K562 (cell line): Measurements from ENCODE around the gene RBL1. TPM values are rescaled to one million over a fixed set of nuclear protein-coding genes. Genes with fewer than 3 reads are reported as not detected.

ENCODE experiments used
- HCFC1 ChIP-seq: IDR thresholded peaks from 2 replicates; pipeline ENCODE4 v1.6.1; 2012; ENCODE audit warnings: low read depth, low read length, improper control_type of control experiment
- HMG20A ChIP-seq: fragments of 450-650 bp; formaldehyde crosslinking; conservative IDR thresholded peaks from 2 replicates; pipeline ENCODE4 v1.4.0; 2020; ENCODE audit warnings: mild to moderate bottlenecking, mixed read lengths
- HMG20B ChIP-seq: fragments of 250-450 bp; sonication (Bioruptor Pico); IDR thresholded peaks from 2 replicates; pipeline ENCODE4 v1.5.0; 2021; ENCODE audit warnings: mild to moderate bottlenecking
- MAZ ChIP-seq, 2 experiments: fragments of 450-650 bp in 1 of 2; sonication (generic) in 1 of 2; formaldehyde crosslinking; IDR thresholded peaks in 1 of 2; conservative IDR thresholded peaks in 1 of 2; 2 replicates each; pipeline versions ENCODE4 v1.4.0 to v1.5.0; 2020; ENCODE audit warnings: mild to moderate bottlenecking in 1 of 2, missing genetic modification reagents in 1 of 2
- PYGO2 ChIP-seq: fragments of 450-650 bp; IDR thresholded peaks from 2 replicates; pipeline ENCODE4 v1.6.1; 2016; ENCODE audit warnings: mild to moderate bottlenecking, missing genetic modification characterization, moderate library complexity, missing compliant biosample characterization
- SRF ChIP-seq, 2 experiments: fragments of 250-450, 450-650 bp in 1 of 2; sonication (Bioruptor Pico) in 1 of 2; sonication (generic) in 1 of 2; formaldehyde crosslinking; IDR thresholded peaks; 2 replicates each; pipeline versions ENCODE4 v1.5.0 to v1.5.1; 2020 to 2022; ENCODE audit warnings: mild to moderate bottlenecking in 1 of 2, missing genetic modification reagents in 1 of 2
- SRSF9 ChIP-seq: fragments of 200-400 bp; formaldehyde crosslinking; IDR thresholded peaks from 2 replicates; pipeline ENCODE4 v1.6.1; 2017; ENCODE audit warnings: low read depth, low read length, borderline replicate concordance
- polyA plus RNA-seq, 8 experiments: library from polyadenylated mRNA; depleted of rRNA in 4 of 8; stranded (reverse) in 5 of 8; unstranded in 3 of 8; fragments of >200 nt; fragmentation: Nextera tagmentation in 2 of 8; fragmentation: Illumina TruSeq in 1 of 8; extraction: Ambion mirVana in 2 of 8; extraction: Trizol in 1 of 8; gene quantifications; 2 replicates each; pipeline versions ENCODE4 v1.2.1 to v1.2.3, GENCODE V29; 2011 to 2014; ENCODE audit warnings: inconsistent platforms in 1 of 8, missing spikeins in 1 of 8
- total RNA-seq, 7 experiments: library from RNA; depleted of rRNA in 6 of 7; stranded (reverse); fragments of >200 nt in 6 of 7; fragmentation: Illumina TruSeq in 2 of 7; extraction: Trizol in 2 of 7; gene quantifications; 2 replicates each; pipeline versions ENCODE4 v1.2.1 to v1.2.3, GENCODE V29; 2011 to 2021; ENCODE audit warnings: low replicate concordance in 1 of 7
- TF ChIP-seq, protein P1 (sequence below), 2 experiments: fragments of 450-650 bp in 1 of 2; sonication (generic) in 1 of 2; formaldehyde crosslinking in 1 of 2; IDR thresholded peaks; 2 replicates each; pipeline versions ENCODE4 v1.7.1 to v1.9.0; 2016 to 2022; ENCODE audit warnings: inconsistent platforms in 1 of 2, mild to moderate bottlenecking in 1 of 2, missing genetic modification reagents in 1 of 2
- TF ChIP-seq, protein P2 (sequence below), 2 experiments: IDR thresholded peaks; 2 replicates each; pipeline ENCODE4 v1.6.1; 2011; ENCODE audit warnings: borderline replicate concordance in 1 of 2, control low read depth in 1 of 2, low read depth in 1 of 2, low read length in 1 of 2, mild to moderate bottlenecking in 1 of 2, mixed read lengths in 1 of 2, moderate library complexity in 1 of 2; ENCODE audit not compliant: insufficient read depth in 1 of 2, insufficient read length in 1 of 2, poor library complexity in 1 of 2, severe bottlenecking in 1 of 2; ENCODE audit errors: extremely low read depth in 1 of 2
- TF ChIP-seq, protein P3 (sequence below): sonication (generic); formaldehyde crosslinking; IDR thresholded peaks from 2 replicates; pipeline ENCODE4 v1.4.0; 2020; ENCODE audit warnings: mild to moderate bottlenecking, missing genetic modification reagents

Gene RBL1
- total and polyA plus RNA-seq, 9 of the 15 experiments (the other 6 are each of a cell fraction or from before 2014, with no cell fraction given): 4.0 to 25.9 (median 15.6) TPM

DNA sequence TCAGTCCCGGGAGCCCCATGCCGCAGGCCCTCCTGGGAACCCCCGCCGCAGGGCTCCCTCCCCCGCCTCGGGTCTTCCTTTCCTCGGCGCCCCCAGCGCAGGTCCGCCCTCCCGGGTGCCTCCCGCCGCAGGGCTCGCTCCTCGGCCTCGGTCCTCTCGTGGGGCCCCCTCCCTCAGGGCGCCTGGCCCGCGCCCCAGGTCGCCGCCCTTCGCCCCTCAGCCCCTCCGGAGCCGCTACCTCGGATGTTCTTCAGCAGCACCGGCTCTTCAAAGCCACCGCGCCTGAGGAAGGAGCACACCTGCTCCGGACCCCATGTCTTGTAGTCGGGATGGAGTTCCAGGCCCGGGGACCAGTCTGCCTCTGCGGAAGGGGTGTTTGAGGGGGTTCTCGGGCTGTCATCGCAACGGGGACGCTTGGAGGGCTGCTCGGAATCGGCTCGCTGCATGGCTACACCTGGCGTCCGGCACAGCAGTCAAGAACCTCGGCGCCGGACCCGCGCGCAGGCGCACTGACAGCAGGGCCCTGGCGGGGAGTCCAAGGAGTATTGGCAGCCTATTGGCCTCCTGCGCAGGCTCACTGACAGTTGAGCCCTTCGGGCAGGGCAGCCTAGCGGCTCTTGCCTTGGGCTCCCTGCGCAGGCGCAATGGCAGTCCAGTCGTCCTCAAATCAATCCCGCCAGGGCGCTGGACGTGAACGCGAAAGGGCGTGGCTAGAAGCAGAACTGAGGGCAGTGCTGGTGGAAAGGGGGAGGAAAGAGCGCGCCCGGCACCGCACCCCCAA is 144.4 kb downstream of the RBL1 start, which contains the start of gene SAMHD1 (continued):
- TF ChIP-seq, protein P1, sequence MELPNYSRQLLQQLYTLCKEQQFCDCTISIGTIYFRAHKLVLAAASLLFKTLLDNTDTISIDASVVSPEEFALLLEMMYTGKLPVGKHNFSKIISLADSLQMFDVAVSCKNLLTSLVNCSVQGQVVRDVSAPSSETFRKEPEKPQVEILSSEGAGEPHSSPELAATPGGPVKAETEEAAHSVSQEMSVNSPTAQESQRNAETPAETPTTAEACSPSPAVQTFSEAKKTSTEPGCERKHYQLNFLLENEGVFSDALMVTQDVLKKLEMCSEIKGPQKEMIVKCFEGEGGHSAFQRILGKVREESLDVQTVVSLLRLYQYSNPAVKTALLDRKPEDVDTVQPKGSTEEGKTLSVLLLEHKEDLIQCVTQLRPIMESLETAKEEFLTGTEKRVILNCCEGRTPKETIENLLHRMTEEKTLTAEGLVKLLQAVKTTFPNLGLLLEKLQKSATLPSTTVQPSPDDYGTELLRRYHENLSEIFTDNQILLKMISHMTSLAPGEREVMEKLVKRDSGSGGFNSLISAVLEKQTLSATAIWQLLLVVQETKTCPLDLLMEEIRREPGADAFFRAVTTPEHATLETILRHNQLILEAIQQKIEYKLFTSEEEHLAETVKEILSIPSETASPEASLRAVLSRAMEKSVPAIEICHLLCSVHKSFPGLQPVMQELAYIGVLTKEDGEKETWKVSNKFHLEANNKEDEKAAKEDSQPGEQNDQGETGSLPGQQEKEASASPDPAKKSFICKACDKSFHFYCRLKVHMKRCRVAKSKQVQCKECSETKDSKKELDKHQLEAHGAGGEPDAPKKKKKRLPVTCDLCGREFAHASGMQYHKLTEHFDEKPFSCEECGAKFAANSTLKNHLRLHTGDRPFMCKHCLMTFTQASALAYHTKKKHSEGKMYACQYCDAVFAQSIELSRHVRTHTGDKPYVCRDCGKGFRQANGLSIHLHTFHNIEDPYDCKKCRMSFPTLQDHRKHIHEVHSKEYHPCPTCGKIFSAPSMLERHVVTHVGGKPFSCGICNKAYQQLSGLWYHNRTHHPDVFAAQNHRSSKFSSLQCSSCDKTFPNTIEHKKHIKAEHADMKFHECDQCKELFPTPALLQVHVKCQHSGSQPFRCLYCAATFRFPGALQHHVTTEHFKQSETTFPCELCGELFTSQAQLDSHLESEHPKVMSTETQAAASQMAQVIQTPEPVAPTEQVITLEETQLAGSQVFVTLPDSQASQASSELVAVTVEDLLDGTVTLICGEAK (IDR thresholded peaks at IDR 0.05): peak; percentile 21; the same call in 1 of the 2 replicates
- TF ChIP-seq, protein P1 (CRISPR knock-in tag; IDR thresholded peaks at IDR 0.05): no peak
- TF ChIP-seq, protein P2, sequence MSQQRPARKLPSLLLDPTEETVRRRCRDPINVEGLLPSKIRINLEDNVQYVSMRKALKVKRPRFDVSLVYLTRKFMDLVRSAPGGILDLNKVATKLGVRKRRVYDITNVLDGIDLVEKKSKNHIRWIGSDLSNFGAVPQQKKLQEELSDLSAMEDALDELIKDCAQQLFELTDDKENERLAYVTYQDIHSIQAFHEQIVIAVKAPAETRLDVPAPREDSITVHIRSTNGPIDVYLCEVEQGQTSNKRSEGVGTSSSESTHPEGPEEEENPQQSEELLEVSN (IDR thresholded peaks at IDR 0.05; ENCODE audit: borderline replicate concordance in 1 of 2, extremely low read depth in 1 of 2, insufficient read depth in 1 of 2, insufficient read length in 1 of 2, low read depth in 1 of 2, low read length in 1 of 2, poor library complexity in 1 of 2, severe bottlenecking in 1 of 2): peak; percentile 52 to 80
- peak in 1 of 2 experiments; percentile 57; a peak in 1 of 4 replicates for TF ChIP-seq SRF (CRISPR knock-in tag; IDR thresholded peaks at IDR 0.05)
- no peak for TF ChIP-seq HMG20B (CRISPR knock-in tag)
- no peak for TF ChIP-seq HMG20A (CRISPR knock-in tag)
- TF ChIP-seq, protein P3, sequence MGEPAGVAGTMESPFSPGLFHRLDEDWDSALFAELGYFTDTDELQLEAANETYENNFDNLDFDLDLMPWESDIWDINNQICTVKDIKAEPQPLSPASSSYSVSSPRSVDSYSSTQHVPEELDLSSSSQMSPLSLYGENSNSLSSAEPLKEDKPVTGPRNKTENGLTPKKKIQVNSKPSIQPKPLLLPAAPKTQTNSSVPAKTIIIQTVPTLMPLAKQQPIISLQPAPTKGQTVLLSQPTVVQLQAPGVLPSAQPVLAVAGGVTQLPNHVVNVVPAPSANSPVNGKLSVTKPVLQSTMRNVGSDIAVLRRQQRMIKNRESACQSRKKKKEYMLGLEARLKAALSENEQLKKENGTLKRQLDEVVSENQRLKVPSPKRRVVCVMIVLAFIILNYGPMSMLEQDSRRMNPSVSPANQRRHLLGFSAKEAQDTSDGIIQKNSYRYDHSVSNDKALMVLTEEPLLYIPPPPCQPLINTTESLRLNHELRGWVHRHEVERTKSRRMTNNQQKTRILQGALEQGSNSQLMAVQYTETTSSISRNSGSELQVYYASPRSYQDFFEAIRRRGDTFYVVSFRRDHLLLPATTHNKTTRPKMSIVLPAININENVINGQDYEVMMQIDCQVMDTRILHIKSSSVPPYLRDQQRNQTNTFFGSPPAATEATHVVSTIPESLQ (CRISPR knock-in tag): no peak
- no peak for TF ChIP-seq PYGO2 (tag)
- peak; percentile 21; the same call in 1 of the 2 replicates for TF ChIP-seq HCFC1
- no peak for TF ChIP-seq SRSF9
- TF ChIP-seq MAZ (CRISPR knock-in tag; conservative IDR thresholded peaks at IDR 0.05 in 1 of 2, IDR thresholded peaks at IDR 0.05 in 1 of 2): peak in 1 of 2 experiments; percentile 63; a peak in 2 of 4 replicates
